ENCODE results near the gene GAS2L2. TPM values are rescaled to one million over a fixed set of nuclear protein-coding genes. Genes with fewer than 3 reads are reported as not detected.
A peak's percentile ranks its signal among the peaks of the same experiment; 100 is the strongest.

Gene GAS2L2
- polyA plus RNA-seq, 1 donor from 2014 or later: 0.38 TPM

DNA sequence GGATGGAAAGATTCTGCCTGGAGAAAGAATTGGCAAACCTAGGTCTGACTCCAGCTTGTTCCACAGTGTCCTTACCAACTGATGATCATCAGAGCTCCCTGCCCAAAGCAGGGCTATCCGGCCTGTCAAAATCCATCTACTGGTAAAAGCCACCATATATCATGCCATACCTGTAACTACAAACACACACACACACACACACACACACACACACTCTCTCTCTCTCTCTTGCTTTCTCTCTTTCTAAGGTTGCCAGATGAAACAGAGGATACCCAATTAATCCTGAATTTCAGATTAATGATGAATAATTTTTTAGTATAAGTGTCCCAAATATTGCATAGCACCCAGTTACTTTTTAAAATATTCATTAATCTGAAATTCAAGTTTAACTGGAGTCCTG, 43.9 kb upstream of the GAS2L2 start:
- Histone ChIP-seq H3K79me2 (replicated peaks; ENCODE audit: insufficient read depth, low read length) (no peaks in the 10 kb centered on the region), H3K27me3 (ENCODE audit: insufficient read depth, low read depth, low read length) (peaks cover 60% of the 10 kb centered on the region), H2AFZ (ENCODE audit: low read depth, low read length) (no peak overlapping the region), H3K9me3 (ENCODE audit: low read length) (no peaks in the 10 kb centered on the region), H3F3A (ENCODE audit: insufficient read depth, low read length, poor library complexity, severe bottlenecking) (no peaks in the 10 kb centered on the region), H3K36me3 (ENCODE audit: insufficient read depth, low read length) (no peaks in the 10 kb centered on the region), H3K27ac (ENCODE audit: low read length) (no peak overlapping the region), H3K4me3 (ENCODE audit: low read length) (no peak overlapping the region), H3K9ac (ENCODE audit: low read length) (no peak overlapping the region), H4K20me1 (ENCODE audit: insufficient read depth) (no peaks in the 10 kb centered on the region), H3K4me2 (ENCODE audit: low read length) (no peak overlapping the region), H3K9me2 (ENCODE audit: insufficient read depth, low read length) (no peaks in the 10 kb centered on the region)
- TF ChIP-seq SMC3 (conservative IDR thresholded peaks at IDR 0.05; ENCODE audit: poor library complexity) (no peak), TAF1 (IDR thresholded peaks at IDR 0.05; ENCODE audit: low read depth) (no peak), EP300 (conservative IDR thresholded peaks at IDR 0.05; ENCODE audit: poor library complexity, severe bottlenecking) (no peak), REST (IDR thresholded peaks at IDR 0.05; ENCODE audit: borderline replicate concordance) (no peak), RAD21 (conservative IDR thresholded peaks at IDR 0.05) (no peak), EZH2 (IDR thresholded peaks at IDR 0.05; ENCODE audit: borderline replicate concordance, insufficient read depth, low read length, poor library complexity, severe bottlenecking) (no peak), MXI1 (conservative IDR thresholded peaks at IDR 0.05; ENCODE audit: poor library complexity, severe bottlenecking) (no peak), POLR2AphosphoS5 (IDR thresholded peaks at IDR 0.05) (no peak)
- TF ChIP-seq, protein P1, sequence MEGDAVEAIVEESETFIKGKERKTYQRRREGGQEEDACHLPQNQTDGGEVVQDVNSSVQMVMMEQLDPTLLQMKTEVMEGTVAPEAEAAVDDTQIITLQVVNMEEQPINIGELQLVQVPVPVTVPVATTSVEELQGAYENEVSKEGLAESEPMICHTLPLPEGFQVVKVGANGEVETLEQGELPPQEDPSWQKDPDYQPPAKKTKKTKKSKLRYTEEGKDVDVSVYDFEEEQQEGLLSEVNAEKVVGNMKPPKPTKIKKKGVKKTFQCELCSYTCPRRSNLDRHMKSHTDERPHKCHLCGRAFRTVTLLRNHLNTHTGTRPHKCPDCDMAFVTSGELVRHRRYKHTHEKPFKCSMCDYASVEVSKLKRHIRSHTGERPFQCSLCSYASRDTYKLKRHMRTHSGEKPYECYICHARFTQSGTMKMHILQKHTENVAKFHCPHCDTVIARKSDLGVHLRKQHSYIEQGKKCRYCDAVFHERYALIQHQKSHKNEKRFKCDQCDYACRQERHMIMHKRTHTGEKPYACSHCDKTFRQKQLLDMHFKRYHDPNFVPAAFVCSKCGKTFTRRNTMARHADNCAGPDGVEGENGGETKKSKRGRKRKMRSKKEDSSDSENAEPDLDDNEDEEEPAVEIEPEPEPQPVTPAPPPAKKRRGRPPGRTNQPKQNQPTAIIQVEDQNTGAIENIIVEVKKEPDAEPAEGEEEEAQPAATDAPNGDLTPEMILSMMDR (IDR thresholded peaks at IDR 0.05; ENCODE audit: poor library complexity, severe bottlenecking): no peak

GRCh38 chr17:35795871-35796265, 42.8 kb upstream of the GAS2L2 start:
- Histone ChIP-seq H4K20me1 (ENCODE audit: insufficient read depth) (no peaks in the 10 kb centered on the region), H2AFZ (ENCODE audit: low read depth, low read length) (no peak overlapping the region), H3F3A (ENCODE audit: insufficient read depth, low read length, poor library complexity, severe bottlenecking) (no peaks in the 10 kb centered on the region), H3K9me2 (ENCODE audit: insufficient read depth, low read length) (no peaks in the 10 kb centered on the region), H3K27me3 (ENCODE audit: insufficient read depth, low read depth, low read length) (peaks cover 61% of the 10 kb centered on the region), H3K27ac (ENCODE audit: low read length) (no peak overlapping the region), H3K9me3 (ENCODE audit: low read length) (no peaks in the 10 kb centered on the region), H3K4me2 (ENCODE audit: low read length) (no peak overlapping the region), H3K79me2 (replicated peaks; ENCODE audit: insufficient read depth, low read length) (no peaks in the 10 kb centered on the region), H3K36me3 (ENCODE audit: insufficient read depth, low read length) (no peaks in the 10 kb centered on the region), H3K9ac (ENCODE audit: low read length) (no peak overlapping the region), H3K4me3 (ENCODE audit: low read length) (peak overlapping the region; percentile 82)
- TF ChIP-seq POLR2AphosphoS5 (IDR thresholded peaks at IDR 0.05): no peak
- no peak for TF ChIP-seq SMC3 (conservative IDR thresholded peaks at IDR 0.05; ENCODE audit: poor library complexity)
- TF ChIP-seq REST (IDR thresholded peaks at IDR 0.05; ENCODE audit: borderline replicate concordance): no peak
- TF ChIP-seq, protein P1 (IDR thresholded peaks at IDR 0.05; ENCODE audit: poor library complexity, severe bottlenecking): no peak
- TF ChIP-seq TAF1 (IDR thresholded peaks at IDR 0.05; ENCODE audit: low read depth): no peak
- no peak for TF ChIP-seq MXI1 (conservative IDR thresholded peaks at IDR 0.05; ENCODE audit: poor library complexity, severe bottlenecking)
- TF ChIP-seq RAD21 (conservative IDR thresholded peaks at IDR 0.05): no peak

Data from neural cell (in vitro differentiated cells).